NAMALWA (cell line): ENCODE data around the gene ZDHHC5.
A peak's percentile ranks its signal among the peaks of the same experiment; 100 is the strongest.

Experiments
- DNase-seq: peaks from one replicate; pipeline ENCODE4 v3.0.0-alpha.2; 2015; ENCODE audit warnings: low spot score

The ZDHHC5 gene

GRCh38 chr11:57667736-57668433 lies at the start of gene ZDHHC5:
TSS of gene ZDHHC5 (plus strand) at chr11:57668114. CDS start at chr11:57673091, 4,977 bp downstream.
- DNase-seq, result peak; percentile 98

GRCh38 chr11:57618438-57618837 lies 49.5 kb upstream of the ZDHHC5 start:
- no peak for DNase-seq

- DNase-seq, result peak; percentile 39
Measured at GRCh38 chr11:57619331-57619730, 48.6 kb upstream of the ZDHHC5 start.

GRCh38 chr11:57620467-57620866 lies 47.4 kb upstream of the ZDHHC5 start:
- no peak for DNase-seq

- no peak for DNase-seq
Measured at GRCh38 chr11:57622263-57622662, 45.7 kb upstream of the ZDHHC5 start.

- DNase-seq, result no peak
Measured at GRCh38 chr11:57624864-57625263, 43.0 kb upstream of the ZDHHC5 start.

GRCh38 chr11:57626895-57627294 lies 41.0 kb upstream of the ZDHHC5 start:
- DNase-seq, result no peak

GRCh38 chr11:57630171-57630570 lies 37.7 kb upstream of the ZDHHC5 start:
- no peak for DNase-seq

GRCh38 chr11:57632116-57632515 lies 35.8 kb upstream of the ZDHHC5 start:
- DNase-seq, result no peak

- no peak for DNase-seq
Measured at GRCh38 chr11:57633394-57634070, 34.4 kb upstream of the ZDHHC5 start.

GRCh38 chr11:57634311-57634710 lies 33.6 kb upstream of the ZDHHC5 start:
- no peak for DNase-seq

- DNase-seq, result no peak
Measured at GRCh38 chr11:57635246-57635645, 32.7 kb upstream of the ZDHHC5 start.

GRCh38 chr11:57637626-57638004 lies 30.3 kb upstream of the ZDHHC5 start:
- no peak for DNase-seq

- DNase-seq, result no peak
Measured at GRCh38 chr11:57638005-57638781, 29.7 kb upstream of the ZDHHC5 start.

- DNase-seq, result no peak
Measured at GRCh38 chr11:57638811-57639320, 29.0 kb upstream of the ZDHHC5 start.

GRCh38 chr11:57639321-57640067 lies 28.4 kb upstream of the ZDHHC5 start:
- DNase-seq, result no peak

- DNase-seq, result no peak
Measured at GRCh38 chr11:57640068-57640800, 27.7 kb upstream of the ZDHHC5 start.

GRCh38 chr11:57641011-57641807 lies 26.7 kb upstream of the ZDHHC5 start:
- peak; percentile 73 for DNase-seq

- no peak for DNase-seq
Measured at GRCh38 chr11:57643802-57644201, 24.1 kb upstream of the ZDHHC5 start.
